GM13977 (cell line): ENCODE measurements around the gene NR1I2.
A peak's percentile ranks its signal among the peaks of the same experiment; 100 is the strongest.

Experiments
- DNase-seq: peaks from one replicate; pipeline ENCODE4 v3.0.0; 2012; ENCODE audit warnings: low spot score
- CTCF ChIP-seq: IDR thresholded peaks from 2 replicates; pipeline ENCODE4 v1.5.1; 2012; ENCODE audit warnings: mild to moderate bottlenecking, control low read depth; ENCODE audit not compliant: insufficient read depth; ENCODE audit errors: extremely low read depth, missing control alignments
- in situ Hi-C: fragments of 300-500 bp; cut with MboI; formaldehyde crosslinking; loops from one replicate; pipeline ENCODE4 v1.12.0; 2022; ENCODE audit warnings: low sequenced_read_pairs, low pct_unique_long_range_greater_than_20kb, mixed read lengths, inconsistent platforms; ENCODE audit not compliant: unreplicated experiment

NR1I2 gene

GRCh38 chr3:119796785-119797184, 14.9 kb downstream of the NR1I2 start:
- no peak for TF ChIP-seq CTCF
- in situ Hi-C loops = no loop called here
- DNase-seq = no peak

- TF ChIP-seq CTCF = no peak
- in situ Hi-C loops = no loop called here
- DNase-seq = no peak
These were observed 18.9 kb downstream of the NR1I2 start for GRCh38 chr3:119800844-119801243.

- no peak for TF ChIP-seq CTCF
- no peak for DNase-seq
- in situ Hi-C loops = no loop called here
These were observed 26.3 kb downstream of the NR1I2 start for GRCh38 chr3:119808244-119808643.

- no peak for TF ChIP-seq CTCF
- no peak for DNase-seq
- in situ Hi-C loops = no loop called here
These were observed 26.9 kb downstream of the NR1I2 start for GRCh38 chr3:119808843-119809242.

GRCh38 chr3:119809249-119810017, 27.5 kb downstream of the NR1I2 start:
- peak; percentile 39 for DNase-seq
- in situ Hi-C loops = no loop called here
- TF ChIP-seq CTCF = no peak

GRCh38 chr3:119810018-119810435, 28.1 kb downstream of the NR1I2 start:
- peak; percentile 75 for DNase-seq
- in situ Hi-C loops = no loop called here

More at GRCh38 chr3:119810018-119810435, 28.1 kb downstream of the NR1I2 start:
- peak; percentile 63 for TF ChIP-seq CTCF
